ENCODE measurements around the gene LARP4B.

- TF ChIP-seq CTCF (conservative IDR thresholded peaks at IDR 0.05 in 1 of 2, IDR thresholded peaks at IDR 0.05 in 1 of 2; ENCODE audit: extremely low read depth in 1 of 2, insufficient read depth in 1 of 2, low read depth in 1 of 2, low read length in 2 of 2): no peak
- no peak for TF ChIP-seq EZH2 (IDR thresholded peaks at IDR 0.05; ENCODE audit: borderline replicate concordance, low read length)
Measured at GRCh38 chr10:776772-777171, 154.7 kb downstream of the LARP4B start.
